GM19468 (cell line): ENCODE data around the gene PARK7.
A peak's percentile ranks its signal among the peaks of the same experiment; 100 is the strongest.
"Not testable (repeated sequence)": the region's sequence is repeated elsewhere in the genome, so short reads cannot be mapped to it uniquely, and the experiment has no call there.

Experiments used
- ATAC-seq: cut with Tn5 transposase; IDR thresholded peaks from one replicate; pipeline ENCODE4 v1.9.1; 2021; ENCODE audit warnings: mild to moderate bottlenecking, moderate library complexity, moderate number of reproducible peaks; ENCODE audit not compliant: unreplicated experiment; ENCODE audit errors: extremely low read depth

The PARK7 gene

GRCh38 chr1:7942214-7942921 is 19.1 kb upstream of the PARK7 start:
- ATAC-seq: no peak

DNA sequence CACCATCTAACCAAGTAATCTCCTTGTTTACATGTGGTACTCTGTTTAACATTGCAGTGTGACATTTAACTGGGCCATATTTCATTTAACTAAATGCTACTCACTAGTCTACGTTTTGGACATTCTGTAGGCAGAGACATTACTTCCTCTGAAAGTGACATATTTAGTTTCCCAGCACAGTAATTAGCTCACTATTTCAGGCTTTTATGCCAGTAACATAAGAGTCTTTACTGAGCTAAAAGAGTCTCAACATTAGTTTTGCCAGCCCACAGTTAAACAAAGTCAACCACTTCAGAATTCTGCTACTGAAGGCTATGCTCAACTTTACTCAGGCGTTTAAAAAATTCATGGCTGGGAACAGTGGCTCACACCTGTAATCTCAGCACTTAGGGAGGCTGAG is 18.3 kb upstream of the PARK7 start:
- no peak for ATAC-seq

- no peak for ATAC-seq
Observed at GRCh38 chr1:7948960-7949359, 12.6 kb upstream of the PARK7 start.

DNA sequence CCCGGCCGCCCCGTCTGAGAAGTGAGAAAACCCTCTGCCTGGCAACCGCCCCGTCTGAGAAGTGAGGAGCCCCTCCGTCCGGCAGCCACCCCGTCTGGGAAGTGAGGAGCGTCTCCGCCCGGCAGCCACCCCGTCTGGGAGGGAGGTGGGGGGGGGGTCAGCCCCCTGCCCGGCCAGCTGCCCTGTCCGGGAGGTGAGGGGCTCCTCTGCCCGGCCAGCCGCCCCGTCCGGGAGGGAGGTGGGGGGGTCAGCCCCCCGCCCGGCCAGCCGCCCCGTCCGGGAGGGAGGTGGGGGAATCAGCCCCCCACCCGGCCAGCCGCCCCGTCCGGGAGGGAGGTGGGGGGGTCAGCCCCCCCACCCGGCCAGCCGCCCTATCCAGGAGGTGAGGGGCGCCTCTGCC is 8.7 kb upstream of the PARK7 start:
- ATAC-seq: not testable (repeated sequence)

DNA sequence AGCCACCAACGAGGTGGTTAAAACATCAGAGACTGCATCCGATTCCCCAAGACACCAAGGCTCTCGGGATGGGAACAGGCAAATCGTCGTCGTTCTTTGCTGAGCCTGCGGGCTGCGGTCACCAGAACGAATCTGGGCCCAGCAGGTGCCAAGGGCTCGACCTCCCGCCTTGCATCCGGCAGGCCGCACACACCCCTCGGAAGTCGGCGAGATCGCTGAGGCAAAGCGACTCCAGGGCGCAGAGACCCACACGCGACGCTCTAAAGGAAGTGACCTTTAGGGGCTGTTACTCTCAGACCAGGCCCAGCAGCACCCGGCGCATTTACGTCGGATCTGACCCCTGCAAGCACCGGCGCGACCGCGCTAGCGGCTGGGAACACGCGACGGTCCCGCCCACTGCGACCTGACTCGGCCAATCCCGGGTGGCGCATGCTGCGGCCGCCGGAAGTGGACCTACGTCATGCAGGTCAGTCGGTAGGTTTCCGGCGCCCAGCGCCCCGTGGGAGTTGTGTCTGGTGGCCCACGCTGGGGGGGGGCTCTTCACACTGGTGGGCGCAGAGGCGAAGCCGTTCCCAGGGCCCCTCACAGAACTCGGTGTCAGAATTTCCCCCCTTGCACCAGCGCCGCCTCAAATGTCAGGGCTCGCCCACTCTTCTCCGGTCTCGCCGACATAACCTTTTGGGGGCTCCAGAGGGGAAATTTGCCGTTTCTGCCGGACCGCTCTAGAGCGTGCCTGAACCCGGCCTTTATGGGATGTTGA is 7.5 kb upstream of the PARK7 start:
- ATAC-seq: peak; percentile 73

DNA sequence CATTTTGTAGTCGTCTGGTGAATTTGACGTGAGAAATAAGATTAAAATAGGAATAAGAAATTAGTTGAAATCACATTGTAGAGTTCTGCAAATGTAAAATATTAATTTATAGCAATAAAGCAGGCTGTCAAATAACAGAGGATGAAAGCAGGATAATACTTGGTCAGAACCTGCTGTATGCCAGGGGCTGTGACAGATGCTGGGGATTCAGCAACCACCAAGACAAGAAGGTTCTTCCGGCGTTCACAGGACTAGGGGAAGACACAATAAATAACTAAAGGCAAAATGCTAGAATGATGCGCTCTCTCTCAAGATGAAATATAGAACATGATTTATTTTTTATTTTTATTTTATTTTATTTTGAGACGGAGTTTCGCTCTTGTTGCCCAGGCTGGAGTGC is 6.8 kb upstream of the PARK7 start:
- no peak for ATAC-seq

DNA sequence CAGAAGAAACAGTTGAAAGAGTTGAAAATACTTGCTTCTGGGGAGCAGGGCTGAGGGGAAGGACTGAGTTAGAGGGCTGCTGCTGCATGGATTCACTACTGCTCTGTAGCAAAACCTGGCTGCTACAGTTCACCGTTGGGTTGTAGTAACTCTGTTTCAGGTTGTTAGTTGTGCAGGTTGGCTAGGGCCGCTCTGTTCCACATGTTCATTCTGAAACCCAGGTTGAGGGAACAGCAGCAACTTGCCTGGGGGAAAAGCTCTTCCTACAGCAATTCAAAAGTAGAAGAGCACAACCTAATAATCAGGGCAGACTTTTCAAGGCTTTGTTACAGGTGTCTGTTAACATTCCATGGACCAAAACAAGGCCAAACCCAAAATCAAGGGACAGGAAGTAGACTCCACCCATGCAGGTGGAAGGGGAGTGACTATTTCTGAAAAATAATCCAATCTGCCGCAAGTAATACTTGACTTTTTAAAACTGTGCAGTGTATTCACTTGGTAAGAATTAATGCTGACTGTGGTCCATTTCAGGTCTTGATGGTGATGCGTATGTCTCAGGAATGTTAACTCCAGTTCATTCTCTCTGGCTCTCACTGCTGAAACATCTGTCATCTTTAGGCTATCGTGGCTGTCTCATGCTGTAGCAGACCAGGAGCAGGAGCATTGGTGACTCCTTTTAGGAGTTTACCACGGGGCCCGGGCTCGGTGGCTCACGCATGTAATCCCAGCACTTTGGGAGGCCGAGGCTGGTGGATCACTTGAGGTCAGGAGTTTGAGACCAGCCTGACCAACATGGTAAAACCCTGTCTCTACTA is 5.1 kb upstream of the PARK7 start:
- ATAC-seq: no peak

- no peak for ATAC-seq
Observed at GRCh38 chr1:7960165-7960564, 1.3 kb upstream of the PARK7 start.

DNA sequence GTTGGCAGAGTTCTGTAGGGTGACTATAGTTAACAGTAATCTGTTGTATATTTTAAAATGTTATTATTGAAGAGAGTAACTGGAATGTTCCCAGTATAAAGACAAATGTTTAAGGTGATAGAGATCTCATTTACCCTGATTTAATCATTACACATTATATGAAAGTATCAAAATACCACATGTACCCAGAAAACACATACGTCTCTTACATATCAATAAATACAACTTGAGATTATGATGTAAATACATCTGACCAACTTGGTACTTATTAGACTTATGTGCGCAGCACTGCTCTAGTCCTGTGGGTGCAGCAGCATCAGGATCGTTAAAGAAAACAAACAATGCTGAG is 670 bp upstream of the PARK7 start:
- no peak for ATAC-seq

DNA sequence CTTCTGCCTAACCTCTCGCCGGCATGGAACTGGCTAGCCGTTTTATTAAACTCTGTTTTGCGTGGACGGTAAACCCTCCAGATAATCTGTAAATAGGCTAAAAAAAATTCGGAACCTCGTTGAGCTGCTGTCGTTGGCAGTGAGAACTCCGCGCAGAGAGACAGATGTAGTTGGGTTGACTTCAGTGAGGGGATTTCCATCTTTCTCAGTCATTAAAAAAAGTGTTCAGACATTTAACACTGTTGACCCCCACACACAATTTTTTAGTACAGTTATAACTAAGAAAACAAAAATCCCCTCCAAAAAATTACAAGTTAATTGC is 464 bp downstream of the PARK7 start:
- ATAC-seq: no peak

DNA sequence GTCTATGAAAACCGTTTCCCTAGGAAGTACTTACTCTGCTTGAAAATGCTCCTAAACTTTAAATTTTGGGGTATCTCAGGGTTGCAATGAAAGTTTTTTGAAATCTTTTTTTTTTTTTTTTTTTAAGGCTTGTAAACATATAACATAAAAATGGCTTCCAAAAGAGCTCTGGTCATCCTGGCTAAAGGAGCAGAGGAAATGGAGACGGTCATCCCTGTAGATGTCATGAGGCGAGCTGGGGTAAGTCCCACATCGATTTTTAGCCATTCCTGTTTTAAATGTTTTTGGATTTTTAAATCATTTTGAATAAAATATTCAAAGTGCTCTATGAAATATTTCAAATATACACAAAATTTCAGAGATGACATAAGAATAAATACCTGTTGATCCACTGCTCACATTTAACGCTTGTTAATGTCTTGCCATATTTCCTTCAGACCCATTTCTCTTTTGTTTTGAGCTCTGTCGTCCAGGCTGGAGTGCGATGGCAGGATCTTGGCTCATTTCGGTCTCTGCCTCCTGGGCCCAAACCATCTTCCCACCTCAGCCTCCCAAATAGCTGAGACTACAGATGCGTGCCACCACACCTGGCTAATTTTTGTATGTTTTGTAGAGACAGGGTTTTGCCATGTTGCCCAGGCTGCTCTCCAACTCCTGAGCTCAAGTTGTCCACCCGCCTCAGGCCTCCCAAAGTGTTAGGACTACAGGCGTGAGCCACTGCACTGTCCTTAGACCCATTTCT is 1.3 kb downstream of the PARK7 start:
- ATAC-seq: no peak

DNA sequence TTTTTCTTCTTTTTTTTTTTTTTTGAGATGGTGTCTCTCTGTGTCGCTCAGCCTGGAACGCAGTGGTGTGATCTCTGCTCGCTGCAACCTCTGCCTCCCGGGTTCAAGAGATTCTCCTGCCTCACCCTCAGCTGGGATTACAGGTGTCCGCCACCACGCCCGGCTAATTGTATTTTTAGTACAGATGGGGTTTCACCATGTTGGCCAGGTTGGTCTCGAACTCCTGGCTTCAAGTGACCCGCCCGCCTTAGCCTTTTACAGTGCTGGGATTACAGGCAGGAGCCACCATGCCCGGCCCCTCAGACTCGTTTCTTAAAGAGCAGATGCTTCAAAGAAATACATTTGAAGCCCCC is 1.8 kb downstream of the PARK7 start:
- not testable (repeated sequence) for ATAC-seq

- not testable (repeated sequence) for ATAC-seq
Observed at GRCh38 chr1:7963841-7964240, 2.3 kb downstream of the PARK7 start.

DNA sequence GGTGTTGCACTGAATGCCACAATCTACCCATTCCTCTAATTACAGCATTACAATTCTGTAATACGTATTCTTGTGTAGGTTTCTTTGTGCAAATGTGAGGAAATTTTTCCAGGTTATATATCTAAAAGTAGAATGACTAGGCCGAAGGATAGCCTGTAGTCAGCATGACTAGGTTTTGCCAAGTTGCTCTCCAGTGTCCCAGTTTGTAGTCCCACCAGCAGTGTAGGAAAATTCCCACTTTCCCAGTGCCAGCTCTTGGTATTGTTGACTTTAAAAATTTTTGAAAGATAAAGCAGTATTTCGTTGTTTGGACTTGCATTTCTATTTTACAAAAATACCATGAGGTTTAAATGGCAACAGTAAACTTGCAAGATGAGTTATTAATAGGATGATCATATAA is 3.0 kb downstream of the PARK7 start:
- ATAC-seq: no peak

DNA sequence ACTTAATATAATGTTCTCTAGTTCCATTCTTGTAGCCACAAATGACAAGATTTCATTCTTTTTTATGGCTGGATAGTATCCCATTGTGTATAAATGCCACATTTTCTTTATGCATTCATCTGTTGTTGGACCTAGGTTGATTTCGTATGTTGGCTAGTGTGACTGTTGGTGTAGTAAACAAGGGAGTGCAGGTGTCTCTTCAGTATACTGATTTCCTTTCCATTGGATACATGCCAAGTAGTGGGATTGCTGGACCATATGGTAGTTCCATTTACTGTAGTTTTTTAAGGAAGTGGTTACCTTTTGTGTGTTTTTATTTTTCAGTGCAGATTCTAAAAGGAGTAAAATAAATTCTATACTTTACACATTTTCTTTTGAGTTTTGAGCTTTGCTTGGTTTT is 5.7 kb downstream of the PARK7 start:
- ATAC-seq: no peak

DNA sequence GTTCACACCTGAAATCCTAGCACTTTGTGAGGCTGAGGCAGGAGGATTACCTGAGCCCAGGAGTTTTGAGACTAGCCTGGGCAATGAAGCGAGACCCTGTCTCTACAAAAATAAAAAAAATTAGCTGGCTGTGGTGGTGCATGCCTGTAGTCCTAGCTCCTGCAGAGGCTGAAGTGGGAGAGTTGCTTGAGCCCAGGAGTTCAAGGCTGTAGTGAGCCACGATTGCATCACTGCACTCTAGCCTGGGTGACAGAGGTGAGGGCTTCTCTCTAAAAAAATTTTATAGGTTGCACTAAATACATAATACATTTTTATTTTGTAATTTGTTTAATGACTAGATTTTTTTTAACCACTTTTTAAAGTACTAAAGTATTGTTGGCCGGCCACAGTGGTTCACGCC is 6.1 kb downstream of the PARK7 start:
- no peak for ATAC-seq

DNA sequence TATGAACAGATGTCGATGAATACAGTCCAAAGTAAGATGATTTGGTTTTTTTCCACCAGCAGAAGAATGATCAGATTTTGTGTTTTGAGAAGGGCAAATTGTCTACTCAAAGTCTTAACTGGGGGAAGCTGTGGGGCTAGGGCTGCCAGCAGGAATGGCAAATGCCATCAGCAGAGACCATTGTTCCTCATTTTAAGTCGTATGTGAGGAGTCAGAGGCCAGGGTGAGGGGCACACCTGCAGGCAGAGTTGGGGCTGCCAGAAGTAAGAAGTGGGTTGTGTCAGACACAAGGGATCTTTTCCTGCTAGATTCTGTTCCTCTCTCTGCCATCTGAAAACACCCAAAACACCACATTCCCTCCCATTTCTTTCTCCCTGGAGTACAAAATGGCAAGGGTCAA is 8.7 kb downstream of the PARK7 start:
- ATAC-seq: no peak

DNA sequence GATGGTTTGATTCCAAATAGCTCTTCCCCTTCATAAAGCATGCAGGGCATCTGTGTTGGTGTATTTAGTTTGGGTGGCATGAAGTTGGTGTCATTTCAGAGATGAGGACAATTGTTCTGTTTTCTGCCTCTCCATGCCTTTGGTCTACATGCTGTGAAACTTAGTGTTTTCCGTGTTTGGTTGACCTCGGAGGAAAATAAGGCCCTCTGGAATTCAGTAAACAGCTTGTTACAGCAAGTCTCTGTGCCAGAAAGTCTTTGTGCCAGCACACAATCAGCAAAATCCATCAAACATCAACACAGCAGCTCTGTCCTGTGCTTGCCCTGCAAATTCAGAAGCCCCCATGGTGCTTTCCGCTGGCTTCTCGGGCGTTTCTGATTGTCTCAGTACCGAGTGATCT is 9.5 kb downstream of the PARK7 start:
- ATAC-seq: no peak

- no peak for ATAC-seq
Observed at GRCh38 chr1:7972285-7972684, 10.8 kb downstream of the PARK7 start.

- ATAC-seq: no peak
Observed at GRCh38 chr1:7973086-7973485, 11.6 kb downstream of the PARK7 start.
